Measurements from ENCODE around the gene CDH4.

Gene CDH4

DNA sequence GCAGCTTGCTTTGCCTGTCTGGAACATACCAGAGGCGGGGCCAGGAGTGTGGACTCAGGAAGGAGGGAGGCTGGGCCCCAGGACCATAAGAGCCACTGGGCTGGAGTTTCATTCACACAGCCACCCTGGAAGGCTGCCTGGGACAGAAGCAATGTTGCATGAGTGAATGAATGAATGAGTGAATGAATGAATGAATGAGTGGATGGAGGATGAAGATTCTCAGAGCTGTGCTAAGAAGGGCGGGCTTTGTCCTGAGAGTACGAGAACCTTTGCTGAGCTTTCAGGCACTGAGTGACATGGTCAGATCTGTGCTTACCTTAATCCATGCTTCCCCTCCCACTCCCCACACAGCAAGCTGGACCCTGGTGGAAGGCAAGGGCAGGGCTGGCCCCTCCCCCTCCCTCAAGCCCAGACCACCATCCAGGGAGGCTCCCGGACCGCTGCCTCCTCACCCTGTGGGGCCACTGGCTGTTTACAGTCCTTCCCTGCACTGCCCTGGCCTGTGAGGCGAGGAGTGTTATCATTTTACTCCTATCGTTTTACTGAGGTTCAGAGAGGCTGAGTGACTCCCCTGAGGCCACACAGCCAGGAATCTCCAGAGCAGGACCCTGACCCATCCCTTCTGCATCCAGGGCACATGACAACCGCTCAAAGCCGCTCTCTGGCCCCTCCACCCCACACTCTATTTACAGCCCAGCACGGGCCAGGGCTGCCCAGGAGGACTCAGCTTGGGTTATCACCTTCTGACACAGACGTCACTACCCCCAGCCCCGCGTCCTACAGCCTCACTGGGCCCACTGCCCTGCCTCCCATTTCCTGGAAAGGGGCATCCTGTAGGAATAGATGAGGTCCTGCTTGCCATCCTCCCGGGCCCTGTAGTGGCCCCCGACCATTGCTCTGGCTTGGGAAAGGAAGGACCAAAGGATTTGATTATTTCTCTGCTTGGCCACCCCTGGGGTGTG, 543.9 kb downstream of the CDH4 start:
- no peak overlapping the region for H3K4me3 ChIP-seq (ENCODE audit: extremely low read depth, insufficient read depth, low read length, poor library complexity, severe bottlenecking)
- H3K27ac ChIP-seq (ENCODE audit: low read depth, low read length, severe bottlenecking), result no peak overlapping the region
- no peaks in the 10 kb centered on the region for H3K36me3 ChIP-seq (ENCODE audit: control insufficient read depth, insufficient read depth, low read length)
- WGBS, 2 experiments (ENCODE audit: insufficient coverage in 2 of 2), result 90 to 92% methylated on average over 8 to 14 of the region's 15 CpGs
- H3K9me3 ChIP-seq (ENCODE audit: control insufficient read depth, low read length), result no peaks in the 10 kb centered on the region
- H3K4me1 ChIP-seq (ENCODE audit: control insufficient read depth, insufficient read depth, low read length, poor library complexity, severe bottlenecking), result no peaks in the 10 kb centered on the region

DNA sequence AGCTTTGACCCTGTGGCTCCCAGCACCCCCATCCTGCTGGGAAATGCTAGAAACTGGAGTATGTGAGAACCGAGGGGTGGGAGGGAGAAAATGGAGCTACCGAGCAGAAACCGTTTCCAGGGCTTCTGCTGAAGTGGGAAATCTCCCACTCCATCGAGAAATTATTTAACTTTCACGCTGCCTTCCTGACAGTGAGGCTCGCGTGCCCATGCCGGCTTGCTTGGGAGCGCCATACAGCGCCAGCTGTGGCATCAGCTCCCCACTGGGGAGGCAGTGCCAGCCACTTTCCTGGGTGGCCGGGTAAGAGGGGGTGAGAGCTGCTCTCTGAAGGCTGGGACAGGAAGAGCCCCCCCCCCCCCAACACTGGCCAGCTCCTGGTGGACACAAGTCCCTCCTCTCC, 544.7 kb downstream of the CDH4 start:
- H3K9me3 ChIP-seq (ENCODE audit: control insufficient read depth, low read length), result no peaks in the 10 kb centered on the region
- WGBS, 2 experiments (ENCODE audit: insufficient coverage in 2 of 2), result 74 to 90% methylated on average over 5 to 6 of the region's 11 CpGs
- no peaks in the 10 kb centered on the region for H3K4me1 ChIP-seq (ENCODE audit: control insufficient read depth, insufficient read depth, low read length, poor library complexity, severe bottlenecking)
- no peaks in the 10 kb centered on the region for H3K36me3 ChIP-seq (ENCODE audit: control insufficient read depth, insufficient read depth, low read length)
- no peak overlapping the region for H3K27ac ChIP-seq (ENCODE audit: low read depth, low read length, severe bottlenecking)
- H3K4me3 ChIP-seq (ENCODE audit: extremely low read depth, insufficient read depth, low read length, poor library complexity, severe bottlenecking), result no peak overlapping the region

DNA sequence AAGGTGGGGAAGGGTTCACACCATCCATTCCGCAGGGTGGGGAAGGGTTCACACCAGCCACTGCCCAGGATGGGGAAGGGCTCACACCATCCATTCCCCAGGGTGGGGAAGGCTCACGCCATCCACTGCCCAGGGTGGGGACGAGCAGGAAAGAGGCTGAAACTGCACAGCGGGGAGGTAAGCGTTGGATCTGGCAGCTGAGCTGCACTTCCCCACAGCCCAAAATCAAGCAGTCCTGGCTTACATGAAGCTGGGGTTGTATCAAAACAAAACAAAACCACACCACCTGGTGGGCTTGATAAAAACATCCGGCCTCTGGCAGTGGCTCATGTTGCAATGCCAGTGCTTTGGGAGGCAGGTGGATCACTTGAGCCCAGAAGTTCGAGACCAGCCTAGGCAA, 545.1 kb downstream of the CDH4 start:
- no peak overlapping the region for H3K27ac ChIP-seq (ENCODE audit: low read depth, low read length, severe bottlenecking)
- H3K9me3 ChIP-seq (ENCODE audit: control insufficient read depth, low read length), result no peaks in the 10 kb centered on the region
- 89 to 95% methylated on average over 4 to 5 of the region's 7 CpGs for WGBS, 2 experiments (ENCODE audit: insufficient coverage in 2 of 2)
- no peaks in the 10 kb centered on the region for H3K36me3 ChIP-seq (ENCODE audit: control insufficient read depth, insufficient read depth, low read length)
- no peak overlapping the region for H3K4me3 ChIP-seq (ENCODE audit: extremely low read depth, insufficient read depth, low read length, poor library complexity, severe bottlenecking)
- H3K4me1 ChIP-seq (ENCODE audit: control insufficient read depth, insufficient read depth, low read length, poor library complexity, severe bottlenecking), result no peaks in the 10 kb centered on the region

DNA sequence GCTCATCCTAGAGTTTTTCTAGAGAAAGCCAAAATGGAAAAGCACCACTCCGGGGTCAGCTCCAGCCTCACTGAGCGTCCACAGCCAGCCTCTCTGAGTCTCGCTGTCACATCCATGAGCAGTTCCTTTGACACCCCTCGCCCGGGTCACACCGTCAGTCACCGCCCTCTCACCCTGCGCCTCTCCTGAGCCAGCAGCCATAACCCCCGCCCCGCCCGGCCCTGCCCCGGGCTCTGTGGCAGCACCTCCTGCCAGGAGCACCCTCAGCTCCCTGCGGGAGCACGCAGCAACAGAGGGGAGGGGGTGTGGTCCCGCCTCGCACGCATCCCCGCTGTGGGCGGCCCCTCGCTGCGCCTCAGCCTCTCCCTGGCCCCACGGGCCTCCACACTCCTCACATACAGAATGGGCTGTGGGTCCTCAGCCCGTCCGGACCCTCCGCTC, 545.9 kb downstream of the CDH4 start:
- no peak overlapping the region for H3K27ac ChIP-seq (ENCODE audit: low read depth, low read length, severe bottlenecking)
- H3K4me3 ChIP-seq (ENCODE audit: extremely low read depth, insufficient read depth, low read length, poor library complexity, severe bottlenecking), result no peak overlapping the region
- no peaks in the 10 kb centered on the region for H3K36me3 ChIP-seq (ENCODE audit: control insufficient read depth, insufficient read depth, low read length)
- 91 to 93% methylated on average over 18 to 20 of the region's 25 CpGs for WGBS, 2 experiments (ENCODE audit: insufficient coverage in 2 of 2)
- H3K9me3 ChIP-seq (ENCODE audit: control insufficient read depth, low read length), result no peaks in the 10 kb centered on the region
- H3K4me1 ChIP-seq (ENCODE audit: control insufficient read depth, insufficient read depth, low read length, poor library complexity, severe bottlenecking), result no peaks in the 10 kb centered on the region

DNA sequence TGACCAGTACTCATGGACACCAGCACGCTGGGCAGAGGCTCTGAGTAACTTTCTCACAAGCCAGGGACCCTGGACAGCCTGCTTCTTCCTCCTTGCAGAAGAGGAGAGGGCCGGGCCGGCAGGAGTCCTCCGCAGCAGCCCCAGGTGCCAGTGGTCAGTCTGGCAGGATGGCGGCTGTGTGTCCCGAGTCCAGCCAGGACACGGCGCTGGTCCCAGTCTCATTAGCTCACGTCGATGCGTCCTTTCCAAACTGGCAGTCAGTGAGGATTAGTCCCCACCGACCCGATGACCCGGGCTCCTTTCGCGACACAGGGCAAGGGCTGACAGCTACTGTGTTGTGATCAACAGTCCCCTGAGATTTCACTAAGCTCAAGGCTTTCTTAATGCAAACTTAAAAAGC, 546.6 kb downstream of the CDH4 start:
- no peaks in the 10 kb centered on the region for H3K9me3 ChIP-seq (ENCODE audit: control insufficient read depth, low read length)
- no peaks in the 10 kb centered on the region for H3K36me3 ChIP-seq (ENCODE audit: control insufficient read depth, insufficient read depth, low read length)
- 91 to 94% methylated on average over 13 to 16 of the region's 16 CpGs for WGBS, 2 experiments (ENCODE audit: insufficient coverage in 2 of 2)
- no peaks in the 10 kb centered on the region for H3K4me1 ChIP-seq (ENCODE audit: control insufficient read depth, insufficient read depth, low read length, poor library complexity, severe bottlenecking)
- no peak overlapping the region for H3K27ac ChIP-seq (ENCODE audit: low read depth, low read length, severe bottlenecking)
- no peak overlapping the region for H3K4me3 ChIP-seq (ENCODE audit: extremely low read depth, insufficient read depth, low read length, poor library complexity, severe bottlenecking)

DNA sequence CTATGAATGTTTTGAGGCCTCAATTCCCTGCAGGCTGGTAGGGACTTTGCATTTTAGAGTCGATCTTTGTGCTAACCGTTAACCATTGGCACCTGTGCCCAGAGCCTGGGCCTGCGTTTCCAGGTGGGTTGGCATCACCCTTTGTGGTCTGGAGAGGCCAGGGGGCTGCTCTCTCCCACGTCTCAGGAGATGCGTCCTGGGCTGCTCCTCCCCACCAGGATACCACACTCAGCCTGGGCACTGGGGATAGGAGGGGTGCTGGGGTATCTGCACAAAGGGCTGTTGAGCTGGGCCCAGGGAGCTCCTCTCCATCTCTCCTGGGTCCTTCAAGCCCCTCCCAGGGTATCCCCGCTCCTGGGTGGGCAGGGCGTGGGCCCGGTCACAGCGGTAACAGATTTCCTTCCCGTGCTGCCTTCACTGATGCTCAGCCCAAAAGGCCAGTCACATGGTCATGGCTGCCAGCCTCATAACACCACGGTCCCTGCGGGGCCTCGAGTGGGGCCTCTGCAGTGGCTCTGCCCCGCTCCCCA, 547.4 kb downstream of the CDH4 start:
- H3K36me3 ChIP-seq (ENCODE audit: control insufficient read depth, insufficient read depth, low read length), result no peaks in the 10 kb centered on the region
- H3K27ac ChIP-seq (ENCODE audit: low read depth, low read length, severe bottlenecking), result no peak overlapping the region
- H3K4me1 ChIP-seq (ENCODE audit: control insufficient read depth, insufficient read depth, low read length, poor library complexity, severe bottlenecking), result no peaks in the 10 kb centered on the region
- H3K9me3 ChIP-seq (ENCODE audit: control insufficient read depth, low read length), result no peaks in the 10 kb centered on the region
- H3K4me3 ChIP-seq (ENCODE audit: extremely low read depth, insufficient read depth, low read length, poor library complexity, severe bottlenecking), result no peak overlapping the region
- WGBS, 2 experiments (ENCODE audit: insufficient coverage in 2 of 2), result 90 to 92% methylated on average over 12 to 14 of the region's 14 CpGs

DNA sequence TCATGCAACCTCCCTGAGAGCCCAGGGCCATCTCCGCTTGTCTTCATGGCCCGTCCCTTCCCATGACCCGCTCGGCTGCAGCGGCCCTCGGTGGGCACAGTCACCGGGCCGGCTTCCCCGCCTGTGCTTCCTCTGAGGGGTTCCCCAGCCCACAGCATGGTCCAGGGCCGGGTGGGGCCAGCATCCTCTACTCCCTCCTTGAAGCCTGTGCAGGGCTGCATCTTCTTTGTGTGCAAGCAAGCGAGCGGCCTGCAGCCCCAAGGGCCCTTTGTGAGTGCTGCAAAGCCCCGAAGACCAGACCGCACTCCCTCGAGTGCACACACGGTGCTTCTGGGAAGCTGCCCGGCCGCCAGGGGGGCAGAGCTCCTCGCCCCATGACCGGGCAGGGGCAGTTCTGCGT, 547.9 kb downstream of the CDH4 start:
- H3K36me3 ChIP-seq (ENCODE audit: control insufficient read depth, insufficient read depth, low read length), result no peaks in the 10 kb centered on the region
- WGBS, 2 experiments (ENCODE audit: insufficient coverage in 2 of 2), result 87 to 89% methylated on average over 21 of the region's 21 CpGs
- no peak overlapping the region for H3K4me3 ChIP-seq (ENCODE audit: extremely low read depth, insufficient read depth, low read length, poor library complexity, severe bottlenecking)

DNA sequence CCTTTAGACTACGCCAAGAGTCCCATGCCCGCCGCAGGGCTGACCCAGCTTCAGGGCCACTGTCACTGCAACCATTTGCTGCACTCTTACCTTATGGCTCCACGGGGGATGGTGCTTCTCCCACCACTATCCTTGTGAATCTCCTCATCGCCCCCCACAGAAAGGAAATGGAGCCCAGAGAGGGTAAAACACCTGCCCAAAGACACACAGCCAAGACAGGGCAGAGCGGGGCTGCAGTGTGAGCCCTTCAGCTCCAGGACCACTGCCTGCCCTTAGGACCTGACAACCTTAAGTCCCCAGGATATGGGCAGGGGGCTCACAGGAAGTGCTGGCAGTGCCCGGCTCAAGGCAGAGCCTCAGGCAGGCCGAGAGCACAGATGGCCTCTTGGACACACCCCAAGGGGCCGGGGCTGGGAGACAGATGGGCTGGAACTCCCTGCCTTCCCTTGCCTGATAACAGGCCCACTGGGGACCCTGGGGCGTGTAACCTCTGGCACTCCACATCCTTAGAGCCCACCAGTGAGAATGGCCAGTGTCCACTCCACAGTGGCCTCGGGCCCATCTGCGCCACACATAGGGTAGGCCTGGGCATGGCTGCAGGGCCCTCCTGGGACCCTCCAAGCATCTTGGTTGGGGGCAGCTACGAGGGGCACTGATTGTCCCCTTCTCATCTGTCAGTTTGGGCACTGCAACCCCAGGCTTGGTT, 548.5 kb downstream of the CDH4 start:
- H3K4me3 ChIP-seq (ENCODE audit: extremely low read depth, insufficient read depth, low read length, poor library complexity, severe bottlenecking), result no peak overlapping the region
- no peaks in the 10 kb centered on the region for H3K9me3 ChIP-seq (ENCODE audit: control insufficient read depth, low read length)
- H3K4me1 ChIP-seq (ENCODE audit: control insufficient read depth, insufficient read depth, low read length, poor library complexity, severe bottlenecking), result no peaks in the 10 kb centered on the region
- no peaks in the 10 kb centered on the region for H3K36me3 ChIP-seq (ENCODE audit: control insufficient read depth, insufficient read depth, low read length)
- H3K27ac ChIP-seq (ENCODE audit: low read depth, low read length, severe bottlenecking), result no peak overlapping the region
- WGBS, 2 experiments (ENCODE audit: insufficient coverage in 2 of 2), result 84 to 87% methylated on average over 11 to 12 of the region's 13 CpGs

More for the DNA sequence above, 547.9 kb downstream of the CDH4 start:
- no peaks in the 10 kb centered on the region for H3K9me3 ChIP-seq (ENCODE audit: control insufficient read depth, low read length)
- H3K27ac ChIP-seq (ENCODE audit: low read depth, low read length, severe bottlenecking), result no peak overlapping the region
- no peaks in the 10 kb centered on the region for H3K4me1 ChIP-seq (ENCODE audit: control insufficient read depth, insufficient read depth, low read length, poor library complexity, severe bottlenecking)

DNA sequence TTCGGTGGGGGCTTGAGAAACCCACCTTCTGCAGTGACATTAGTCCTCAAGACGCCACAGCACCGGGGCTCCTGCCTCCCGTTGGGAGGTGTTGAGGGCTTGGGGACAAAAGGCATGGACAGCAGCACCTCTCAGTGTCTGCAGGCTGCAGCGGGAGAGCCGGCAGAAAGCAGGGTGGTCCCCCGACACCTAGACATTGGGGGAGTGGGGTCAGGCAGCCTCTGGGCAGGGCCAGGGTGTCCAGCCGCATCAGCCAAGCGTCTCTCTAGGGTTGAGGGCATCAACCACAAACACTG, 549.0 kb downstream of the CDH4 start:
- no peak overlapping the region for H3K4me3 ChIP-seq (ENCODE audit: extremely low read depth, insufficient read depth, low read length, poor library complexity, severe bottlenecking)
- H3K9me3 ChIP-seq (ENCODE audit: control insufficient read depth, low read length), result no peaks in the 10 kb centered on the region
- no peaks in the 10 kb centered on the region for H3K36me3 ChIP-seq (ENCODE audit: control insufficient read depth, insufficient read depth, low read length)
- 85 to 98% methylated on average over 7 to 9 of the region's 9 CpGs for WGBS, 2 experiments (ENCODE audit: insufficient coverage in 2 of 2)
- no peak overlapping the region for H3K27ac ChIP-seq (ENCODE audit: low read depth, low read length, severe bottlenecking)
- no peaks in the 10 kb centered on the region for H3K4me1 ChIP-seq (ENCODE audit: control insufficient read depth, insufficient read depth, low read length, poor library complexity, severe bottlenecking)

DNA sequence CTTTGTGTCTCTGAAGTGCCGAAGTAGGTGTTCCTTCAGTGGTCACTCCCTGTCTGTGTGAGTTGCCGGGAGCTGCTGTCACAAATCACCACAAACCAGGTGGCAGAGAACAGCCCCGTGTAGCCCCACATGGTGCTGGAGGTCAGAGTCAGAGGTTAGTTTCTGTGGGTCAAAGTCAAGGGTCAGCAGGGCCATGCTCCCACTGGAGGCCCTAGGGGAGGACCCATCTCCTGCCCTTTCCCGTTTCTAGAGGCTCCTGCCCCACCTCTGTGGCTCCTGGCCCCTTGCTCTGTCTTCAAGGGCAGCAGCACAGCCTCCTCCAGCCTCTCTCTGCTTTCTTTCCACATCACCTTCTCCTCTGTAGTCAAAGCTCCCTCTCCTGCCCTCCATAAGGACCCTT, 549.4 kb downstream of the CDH4 start:
- Histone ChIP-seq H3K4me3 (ENCODE audit: extremely low read depth, insufficient read depth, low read length, poor library complexity, severe bottlenecking) (no peak overlapping the region), H3K4me1 (ENCODE audit: control insufficient read depth, insufficient read depth, low read length, poor library complexity, severe bottlenecking) (no peaks in the 10 kb centered on the region), H3K27ac (ENCODE audit: low read depth, low read length, severe bottlenecking) (no peak overlapping the region), H3K9me3 (ENCODE audit: control insufficient read depth, low read length) (no peaks in the 10 kb centered on the region), H3K36me3 (ENCODE audit: control insufficient read depth, insufficient read depth, low read length) (no peaks in the 10 kb centered on the region)
- WGBS, 2 experiments (ENCODE audit: insufficient coverage in 2 of 2), result 87 to 90% methylated on average over 4 of the region's 4 CpGs

Measured in mesodermal cell (in vitro differentiated cells).